Adrenal gland (tissue), 5 donors: ENCODE measurements around the gene SFXN5.

Experiments
- POLR2A ChIP-seq, 2 donors: fragments of 450-650 bp; IDR thresholded peaks; one replicate each; pipeline ENCODE4 v1.6.1; 2017; ENCODE audit warnings: antibody characterized with exemption in 2 of 2, mild to moderate bottlenecking in 2 of 2, moderate library complexity in 1 of 2
- TF ChIP-seq, protein P1 (sequence below), 6 experiments: fragments of 450-650 bp in 4 of 6; fragments of 200-600 bp in 2 of 6; sonication (generic) in 1 of 6; IDR thresholded peaks; 1 replicate in 5 of 6; 2 replicates in 1 of 6; pipeline versions ENCODE4 v1.5.1 to v1.8.0; 2016 to 2021; ENCODE audit warnings: antibody characterized with exemption in 6 of 6, mild to moderate bottlenecking in 2 of 6, moderate library complexity in 1 of 6
- donor health status: DM: no; HTN: no; CAD: no.

DNA sequence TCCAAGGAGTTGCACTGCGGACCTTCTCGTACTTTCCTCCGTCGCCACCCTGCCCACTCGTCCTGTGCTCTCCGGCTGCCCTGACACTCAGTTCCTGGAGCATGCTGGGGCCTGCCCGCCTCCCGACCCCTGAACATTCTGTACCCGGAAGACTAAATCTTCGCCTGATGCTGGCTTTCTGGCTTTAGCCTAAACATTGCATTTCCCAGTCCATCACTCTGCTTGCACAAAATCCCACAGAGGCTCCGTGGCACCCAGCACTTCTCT is 550 bp upstream of the SFXN5 start:
- TF ChIP-seq, protein P1, sequence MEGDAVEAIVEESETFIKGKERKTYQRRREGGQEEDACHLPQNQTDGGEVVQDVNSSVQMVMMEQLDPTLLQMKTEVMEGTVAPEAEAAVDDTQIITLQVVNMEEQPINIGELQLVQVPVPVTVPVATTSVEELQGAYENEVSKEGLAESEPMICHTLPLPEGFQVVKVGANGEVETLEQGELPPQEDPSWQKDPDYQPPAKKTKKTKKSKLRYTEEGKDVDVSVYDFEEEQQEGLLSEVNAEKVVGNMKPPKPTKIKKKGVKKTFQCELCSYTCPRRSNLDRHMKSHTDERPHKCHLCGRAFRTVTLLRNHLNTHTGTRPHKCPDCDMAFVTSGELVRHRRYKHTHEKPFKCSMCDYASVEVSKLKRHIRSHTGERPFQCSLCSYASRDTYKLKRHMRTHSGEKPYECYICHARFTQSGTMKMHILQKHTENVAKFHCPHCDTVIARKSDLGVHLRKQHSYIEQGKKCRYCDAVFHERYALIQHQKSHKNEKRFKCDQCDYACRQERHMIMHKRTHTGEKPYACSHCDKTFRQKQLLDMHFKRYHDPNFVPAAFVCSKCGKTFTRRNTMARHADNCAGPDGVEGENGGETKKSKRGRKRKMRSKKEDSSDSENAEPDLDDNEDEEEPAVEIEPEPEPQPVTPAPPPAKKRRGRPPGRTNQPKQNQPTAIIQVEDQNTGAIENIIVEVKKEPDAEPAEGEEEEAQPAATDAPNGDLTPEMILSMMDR (IDR thresholded peaks at IDR 0.05), result no peak
- no peak for TF ChIP-seq POLR2A (IDR thresholded peaks at IDR 0.05)
